Endothelial cell of umbilical vein (primary cell): ENCODE results near the gene NBEAL2.

Experiments used
- EZH2 ChIP-seq: IDR thresholded peaks from 2 replicates; pipeline ENCODE4 v1.6.1; 2012; ENCODE audit warnings: borderline replicate concordance, low read depth, mild to moderate bottlenecking, moderate library complexity, low read length, inconsistent platforms; ENCODE audit not compliant: severe bottlenecking
- POLR2A ChIP-seq: IDR thresholded peaks from 2 replicates; pipeline ENCODE4 v1.6.1; 2012; ENCODE audit warnings: low read depth, mild to moderate bottlenecking, control low read depth, low read length
- TF ChIP-seq, protein P1 (sequence below), 2 donors: IDR thresholded peaks; 1 replicate in 1 of 2; 2 replicates in 1 of 2; pipeline ENCODE4 v1.5.1; 2011; ENCODE audit warnings: low read length in 2 of 2, mild to moderate bottlenecking in 2 of 2, moderate library complexity in 2 of 2, control low read depth in 1 of 2, inconsistent platforms in 1 of 2, low read depth in 1 of 2; ENCODE audit not compliant: insufficient read depth in 1 of 2; ENCODE audit errors: extremely low read depth in 1 of 2

DNA sequence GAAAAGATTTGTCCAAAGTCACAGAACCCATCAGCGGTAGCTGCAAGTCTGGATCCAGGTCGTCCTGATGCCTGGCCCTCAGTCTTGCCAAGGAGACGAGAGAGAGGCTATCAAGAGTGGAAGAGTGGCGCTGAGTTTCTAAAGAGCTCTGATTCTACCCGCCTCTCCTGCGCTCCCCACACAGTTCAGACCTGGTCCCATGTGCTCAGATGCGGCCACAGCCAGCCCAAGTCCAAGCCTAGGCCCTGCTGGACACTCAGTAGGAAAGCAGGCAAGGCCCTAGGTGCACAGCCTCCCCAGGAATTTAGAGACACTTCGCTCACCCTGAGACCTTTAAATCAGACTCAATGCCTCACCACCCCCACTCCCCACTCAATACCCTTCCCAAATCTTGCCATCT, 35.3 kb upstream of the NBEAL2 start:
- TF ChIP-seq POLR2A (no peak), EZH2 (no peak)
- TF ChIP-seq, protein P1, sequence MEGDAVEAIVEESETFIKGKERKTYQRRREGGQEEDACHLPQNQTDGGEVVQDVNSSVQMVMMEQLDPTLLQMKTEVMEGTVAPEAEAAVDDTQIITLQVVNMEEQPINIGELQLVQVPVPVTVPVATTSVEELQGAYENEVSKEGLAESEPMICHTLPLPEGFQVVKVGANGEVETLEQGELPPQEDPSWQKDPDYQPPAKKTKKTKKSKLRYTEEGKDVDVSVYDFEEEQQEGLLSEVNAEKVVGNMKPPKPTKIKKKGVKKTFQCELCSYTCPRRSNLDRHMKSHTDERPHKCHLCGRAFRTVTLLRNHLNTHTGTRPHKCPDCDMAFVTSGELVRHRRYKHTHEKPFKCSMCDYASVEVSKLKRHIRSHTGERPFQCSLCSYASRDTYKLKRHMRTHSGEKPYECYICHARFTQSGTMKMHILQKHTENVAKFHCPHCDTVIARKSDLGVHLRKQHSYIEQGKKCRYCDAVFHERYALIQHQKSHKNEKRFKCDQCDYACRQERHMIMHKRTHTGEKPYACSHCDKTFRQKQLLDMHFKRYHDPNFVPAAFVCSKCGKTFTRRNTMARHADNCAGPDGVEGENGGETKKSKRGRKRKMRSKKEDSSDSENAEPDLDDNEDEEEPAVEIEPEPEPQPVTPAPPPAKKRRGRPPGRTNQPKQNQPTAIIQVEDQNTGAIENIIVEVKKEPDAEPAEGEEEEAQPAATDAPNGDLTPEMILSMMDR (IDR thresholded peaks at IDR 0.05; ENCODE audit: extremely low read depth in 1 of 2, insufficient read depth in 1 of 2, low read depth in 1 of 2, low read length in 2 of 2): no peak
